ENCODE measurements around the gene GPR12.
"Not testable (repeated sequence)": the region's sequence is repeated elsewhere in the genome, so short reads cannot be mapped to it uniquely, and the experiment has no call there.

The GPR12 gene

GRCh38 chr13:26747706-26748105 lies 12.9 kb downstream of the GPR12 start:
- DNase-seq: no peak

- DNase-seq: no peak
Observed at GRCh38 chr13:26743971-26744370, 16.6 kb downstream of the GPR12 start.

GRCh38 chr13:26742691-26743358 lies 17.8 kb downstream of the GPR12 start:
- DNase-seq: no peak

- DNase-seq: no peak
Observed at GRCh38 chr13:26735677-26736076, 24.9 kb downstream of the GPR12 start.

GRCh38 chr13:26727633-26728032 lies 33.0 kb downstream of the GPR12 start:
- no peak for DNase-seq

- DNase-seq: no peak
Observed at GRCh38 chr13:26727122-26727521, 33.5 kb downstream of the GPR12 start.

- no peak for DNase-seq
Observed at GRCh38 chr13:26726684-26727083, 33.9 kb downstream of the GPR12 start.

- DNase-seq: not testable (repeated sequence)
Observed at GRCh38 chr13:26723620-26724019, 37.0 kb downstream of the GPR12 start.

GRCh38 chr13:26722321-26722720 lies 38.3 kb downstream of the GPR12 start:
- peak; percentile 42 for DNase-seq

GRCh38 chr13:26721251-26722121 lies 39.1 kb downstream of the GPR12 start:
- peak; percentile 88 for DNase-seq

- peak; percentile 88 for DNase-seq
Observed at GRCh38 chr13:26719356-26719945, 41.1 kb downstream of the GPR12 start.

GRCh38 chr13:26718872-26719271 lies 41.7 kb downstream of the GPR12 start:
- DNase-seq: no peak

GRCh38 chr13:26718146-26718545 lies 42.4 kb downstream of the GPR12 start:
- no peak for DNase-seq

GRCh38 chr13:26716984-26717383 lies 43.6 kb downstream of the GPR12 start:
- no peak for DNase-seq

GRCh38 chr13:26713341-26713740 lies 47.2 kb downstream of the GPR12 start:
- DNase-seq: no peak

GRCh38 chr13:26711211-26711610 lies 49.4 kb downstream of the GPR12 start:
- no peak for DNase-seq

- DNase-seq: no peak
Observed at GRCh38 chr13:26710166-26710565, 50.4 kb downstream of the GPR12 start.

GRCh38 chr13:26709461-26709860 lies 51.1 kb downstream of the GPR12 start:
- no peak for DNase-seq

GRCh38 chr13:26708007-26708297 lies 52.6 kb downstream of the GPR12 start:
- no peak for DNase-seq

GRCh38 chr13:26707122-26708006 lies 53.2 kb downstream of the GPR12 start:
- DNase-seq: peak; percentile 78

GRCh38 chr13:26706381-26706780 lies 54.2 kb downstream of the GPR12 start:
- DNase-seq: no peak

GRCh38 chr13:26705536-26705935 lies 55.0 kb downstream of the GPR12 start:
- DNase-seq: no peak

All from NCI-H1694 treated with DMSO at 0.1 percent for 48 hours (cell line).